ENCODE data around the gene JSRP1.
A peak's percentile ranks its signal among the peaks of the same experiment; 100 is the strongest.
"Not testable (repeated sequence)": the region's sequence is repeated elsewhere in the genome, so short reads cannot be mapped to it uniquely, and the experiment has no call there.

Gene JSRP1

GRCh38 chr19:2282062-2282861 is 26.0 kb upstream of the JSRP1 start, which contains the start of gene PEAK3:
Gene PEAK3, minus strand, starts transcription at chr19:2282175. Its CDS starts 1,244 bp downstream, at chr19:2280931.
- no peak for DNase-seq (ENCODE audit: low read depth)

GRCh38 chr19:2281265-2282061 is 25.2 kb upstream of the JSRP1 start:
- DNase-seq (ENCODE audit: low read depth), result not testable (repeated sequence)

GRCh38 chr19:2280633-2281264 is 24.5 kb upstream of the JSRP1 start:
- DNase-seq (ENCODE audit: low read depth), result no peak

GRCh38 chr19:2278459-2279158 is 22.4 kb upstream of the JSRP1 start:
- DNase-seq (ENCODE audit: low read depth), result no peak

GRCh38 chr19:2277138-2277537 is 20.9 kb upstream of the JSRP1 start:
- DNase-seq (ENCODE audit: low read depth), result no peak

- no peak for DNase-seq (ENCODE audit: low read depth)
These were observed 20.3 kb upstream of the JSRP1 start for GRCh38 chr19:2276429-2276986.

- DNase-seq (ENCODE audit: low read depth), result no peak
These were observed 19.6 kb upstream of the JSRP1 start for GRCh38 chr19:2275588-2276428.

GRCh38 chr19:2274931-2275535 is 18.8 kb upstream of the JSRP1 start:
- DNase-seq (ENCODE audit: low read depth), result peak; percentile 67

- DNase-seq (ENCODE audit: low read depth), result no peak
These were observed 18.0 kb upstream of the JSRP1 start for GRCh38 chr19:2274185-2274711.

GRCh38 chr19:2273356-2274184 is 17.4 kb upstream of the JSRP1 start:
- DNase-seq (ENCODE audit: low read depth), result peak; percentile 74

GRCh38 chr19:2271234-2272103 is 15.3 kb upstream of the JSRP1 start:
- DNase-seq (ENCODE audit: low read depth), result peak; percentile 56

GRCh38 chr19:2270423-2271233 is 14.4 kb upstream of the JSRP1 start:
- DNase-seq (ENCODE audit: low read depth), result peak; percentile 92

- peak; percentile 55 for DNase-seq (ENCODE audit: low read depth)
These were observed 13.9 kb upstream of the JSRP1 start for GRCh38 chr19:2270157-2270422.

- peak; percentile 96 for DNase-seq (ENCODE audit: low read depth)
These were observed 13.3 kb upstream of the JSRP1 start for GRCh38 chr19:2269244-2270156.

- DNase-seq (ENCODE audit: low read depth), result no peak
These were observed 12.6 kb upstream of the JSRP1 start for GRCh38 chr19:2268861-2269243.

- DNase-seq (ENCODE audit: low read depth), result no peak
These were observed 12.2 kb upstream of the JSRP1 start for GRCh38 chr19:2268480-2268830.
